NCI-H146 (cell line): ENCODE data around the gene PLIN5.
"Not testable (repeated sequence)": the region's sequence is repeated elsewhere in the genome, so short reads cannot be mapped to it uniquely, and the experiment has no call there.

ENCODE experiments used
- DNase-seq: peaks from one replicate; lab custom pipeline; 2025; lab: John Stamatoyannopoulos, UW

Gene PLIN5

GRCh38 chr19:4568886-4569285 is 33.9 kb upstream of the PLIN5 start:
- no peak for DNase-seq

GRCh38 chr19:4567584-4568071 is 32.6 kb upstream of the PLIN5 start:
- no peak for DNase-seq

- peak; percentile 41 for DNase-seq
Measured at GRCh38 chr19:4566402-4567051, 31.5 kb upstream of the PLIN5 start.

DNA sequence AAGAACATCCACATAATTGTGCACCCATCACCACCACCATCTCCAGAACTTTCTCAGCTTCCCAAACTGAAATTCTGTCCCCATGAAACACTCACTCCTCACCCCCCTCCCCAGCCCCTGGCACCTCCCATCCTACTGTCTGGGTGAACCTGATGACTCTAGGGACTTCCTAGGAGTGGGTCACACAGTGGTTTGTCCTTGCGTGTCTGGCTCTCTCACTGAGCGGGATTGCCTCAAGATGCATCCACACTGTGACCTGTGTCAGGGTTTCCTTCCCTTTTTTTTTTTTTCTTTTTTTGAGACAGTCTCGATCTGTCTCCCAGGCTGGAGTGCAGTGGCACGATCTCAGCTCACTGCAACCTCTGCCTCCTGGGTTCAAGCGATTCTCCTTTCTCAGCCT is 28.5 kb upstream of the PLIN5 start:
- DNase-seq, result not testable (repeated sequence)

GRCh38 chr19:4562085-4562484 is 27.1 kb upstream of the PLIN5 start:
- not testable (repeated sequence) for DNase-seq

DNA sequence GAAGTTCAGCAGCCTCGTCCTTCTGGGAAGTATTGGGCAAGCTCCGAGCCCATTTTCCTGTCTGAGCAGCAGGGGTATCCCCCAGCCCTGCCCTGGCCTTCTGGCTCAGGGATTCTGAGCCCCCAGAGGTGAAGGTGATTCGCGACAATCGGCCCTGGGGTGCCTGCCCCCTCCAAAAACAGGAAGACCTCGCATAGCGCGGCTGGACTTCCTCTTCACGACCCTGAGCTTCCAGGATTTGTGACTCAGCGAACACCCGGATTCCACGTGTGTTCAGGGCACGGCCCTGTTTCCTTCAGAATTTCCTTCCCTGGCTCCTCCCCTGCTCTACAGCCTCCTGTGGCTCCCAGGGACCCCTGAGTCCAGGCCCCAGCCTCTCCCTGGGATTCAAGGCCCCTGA is 24.5 kb upstream of the PLIN5 start, which contains the start of gene SEMA6B:
Gene SEMA6B, minus strand, starts transcription at position 116 of the 400 bp plus-strand sequence. CDS start 1,227 bp downstream, outside the sequence.
- DNase-seq, result no peak

GRCh38 chr19:4557971-4558941 is 23.2 kb upstream of the PLIN5 start:
- DNase-seq, result no peak

GRCh38 chr19:4557144-4557970 is 22.3 kb upstream of the PLIN5 start:
- no peak for DNase-seq

- peak; percentile 12 for DNase-seq
Measured at GRCh38 chr19:4556597-4557127, 21.6 kb upstream of the PLIN5 start.

DNA sequence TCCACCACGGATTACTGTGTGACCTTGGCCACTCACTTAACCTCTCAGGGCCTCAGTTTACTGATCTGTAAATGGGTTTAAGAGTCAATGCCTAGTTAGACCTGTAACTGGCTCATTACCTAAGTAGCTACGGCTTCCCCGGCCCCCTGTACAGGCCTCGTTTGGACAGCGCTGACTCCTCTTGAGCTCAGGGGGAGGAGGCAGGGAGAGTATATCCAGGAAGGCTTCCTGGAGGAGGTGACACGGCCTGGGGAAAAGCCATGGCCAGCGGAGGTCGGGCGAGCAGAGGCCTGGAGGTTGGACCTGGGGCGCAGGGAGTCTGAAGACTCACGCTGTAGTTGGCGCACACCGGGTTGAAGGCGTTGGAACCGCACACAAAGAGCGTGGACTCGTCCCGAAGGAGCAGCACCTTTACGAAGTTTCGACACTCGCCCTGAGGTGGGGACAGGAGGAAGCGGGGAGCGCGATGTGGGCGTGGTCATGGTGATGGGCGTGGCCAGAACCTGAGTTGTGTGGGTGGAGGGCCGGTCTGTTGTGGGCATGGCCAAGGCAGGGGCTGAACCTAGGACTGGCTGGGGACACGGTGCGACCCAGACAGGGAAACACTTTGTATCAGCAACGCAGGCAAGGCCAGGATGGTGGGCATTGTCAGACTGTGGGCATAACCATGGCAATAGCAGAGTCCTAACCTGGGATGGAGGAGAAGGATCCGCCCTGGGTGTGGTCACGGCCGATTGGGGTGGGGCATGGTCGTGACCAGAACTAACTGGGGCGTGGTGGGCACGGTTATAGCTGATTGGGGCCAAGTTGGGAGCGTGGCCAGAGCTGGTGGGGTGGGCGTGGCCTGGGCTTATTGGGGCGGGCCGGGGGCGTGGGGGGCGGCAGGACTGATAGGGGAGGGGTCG is 20.9 kb upstream of the PLIN5 start:
- peak; percentile 23 for DNase-seq

DNA sequence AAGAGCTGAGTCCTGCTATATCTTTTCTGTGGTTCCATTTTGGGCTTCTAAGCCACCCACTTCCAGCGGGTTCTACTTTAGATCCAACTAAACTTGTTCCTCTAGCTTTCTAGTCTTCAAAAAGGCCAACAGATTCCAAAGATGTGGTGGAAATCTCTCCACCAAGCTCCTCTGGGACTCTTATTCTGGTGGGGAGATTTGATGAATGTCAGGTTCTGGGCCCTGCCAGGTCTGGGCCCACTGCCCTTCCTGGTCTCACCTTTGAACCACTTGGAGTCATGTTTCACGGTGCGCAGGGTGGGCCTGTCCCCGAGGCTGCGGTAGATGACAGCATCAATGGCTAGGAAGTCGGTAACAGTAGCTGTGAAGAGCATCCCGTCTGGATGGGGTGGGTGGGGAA is 19.7 kb upstream of the PLIN5 start:
- no peak for DNase-seq

- DNase-seq, result no peak
Measured at GRCh38 chr19:4553775-4554174, 18.8 kb upstream of the PLIN5 start.

DNA sequence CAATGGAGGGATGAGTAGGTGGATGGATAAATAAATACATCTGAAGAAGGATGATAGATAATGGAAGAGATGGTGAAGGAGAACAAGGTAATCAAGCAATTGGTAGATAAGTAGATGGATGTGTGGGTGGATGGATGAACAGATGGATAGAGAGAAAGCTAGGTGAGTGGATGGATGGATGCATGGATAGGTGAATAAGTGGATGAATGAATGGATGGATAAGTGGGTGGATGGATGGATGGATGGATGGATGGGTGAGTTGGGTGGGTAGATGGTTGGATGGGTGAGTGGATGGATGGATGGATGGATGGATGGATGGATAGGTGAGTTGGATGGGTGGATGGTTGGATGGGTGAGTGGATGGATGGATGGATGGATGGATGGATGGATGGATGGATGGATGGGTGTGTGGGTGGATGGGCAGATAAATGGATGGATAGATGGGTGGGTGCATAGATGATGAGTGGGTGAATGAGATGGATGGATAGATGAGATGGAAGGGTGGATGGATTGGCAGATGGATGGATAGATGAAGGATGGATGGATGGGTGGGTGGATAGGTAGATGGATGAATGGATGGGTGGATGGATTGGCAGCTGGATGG is 18.2 kb upstream of the PLIN5 start:
- no peak for DNase-seq

DNA sequence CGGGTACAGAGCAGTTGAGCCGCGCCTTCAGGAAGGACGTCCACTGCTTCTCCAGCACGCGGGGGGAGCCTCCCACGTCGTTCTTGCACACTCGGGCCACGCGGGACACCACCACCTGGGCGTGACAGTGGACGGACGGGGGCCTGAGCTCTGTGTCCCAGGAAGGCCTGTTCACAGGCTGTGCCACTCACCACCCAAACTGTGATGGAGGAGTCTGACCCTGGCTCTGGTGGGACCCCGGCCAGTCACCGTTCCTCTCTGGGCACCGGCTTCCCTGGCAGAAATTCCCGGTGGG is 17.4 kb upstream of the PLIN5 start:
- no peak for DNase-seq

GRCh38 chr19:4550479-4551050 is 15.5 kb upstream of the PLIN5 start:
- no peak for DNase-seq

DNA sequence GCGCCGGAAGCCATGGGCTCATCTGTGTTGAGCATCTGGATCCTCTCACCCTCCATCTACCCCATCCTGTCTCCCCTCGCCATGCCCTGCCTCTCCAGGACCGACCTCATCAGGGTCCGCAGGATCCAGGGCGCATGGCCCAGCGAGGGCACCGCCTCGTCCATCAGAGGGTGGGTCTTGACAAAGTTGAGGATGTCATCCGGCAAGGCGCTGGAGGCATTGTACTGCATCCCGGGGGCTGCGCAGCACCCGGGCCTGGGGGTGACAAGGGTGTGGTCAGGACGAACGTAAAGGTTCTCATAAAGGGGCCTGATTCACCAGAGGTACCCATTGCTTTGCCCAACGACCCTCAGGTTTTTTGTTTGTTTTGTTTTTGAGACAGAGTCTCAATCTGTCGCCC is 15.0 kb upstream of the PLIN5 start:
- DNase-seq, result no peak

DNA sequence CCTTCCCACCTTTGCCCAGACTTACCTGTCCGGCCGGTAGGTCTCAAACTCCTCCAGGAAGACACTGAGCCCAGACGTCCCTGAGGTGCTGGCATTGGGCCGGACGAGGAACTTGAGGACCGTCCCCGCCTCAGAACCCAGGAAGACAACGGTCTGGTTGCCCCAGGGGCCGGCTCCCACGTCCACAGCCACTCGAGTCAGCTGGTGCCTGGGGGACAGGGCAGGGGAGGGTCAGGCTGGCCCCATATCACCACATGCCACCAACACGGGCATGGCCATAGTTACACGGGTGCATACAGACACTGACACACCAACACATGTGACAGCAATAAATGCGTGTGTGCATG is 13.2 kb upstream of the PLIN5 start:
- DNase-seq, result no peak

GRCh38 chr19:4547303-4548237 is 12.5 kb upstream of the PLIN5 start:
- no peak for DNase-seq
